ENCODE data around the gene ZNF831.

Gene ZNF831

DNA sequence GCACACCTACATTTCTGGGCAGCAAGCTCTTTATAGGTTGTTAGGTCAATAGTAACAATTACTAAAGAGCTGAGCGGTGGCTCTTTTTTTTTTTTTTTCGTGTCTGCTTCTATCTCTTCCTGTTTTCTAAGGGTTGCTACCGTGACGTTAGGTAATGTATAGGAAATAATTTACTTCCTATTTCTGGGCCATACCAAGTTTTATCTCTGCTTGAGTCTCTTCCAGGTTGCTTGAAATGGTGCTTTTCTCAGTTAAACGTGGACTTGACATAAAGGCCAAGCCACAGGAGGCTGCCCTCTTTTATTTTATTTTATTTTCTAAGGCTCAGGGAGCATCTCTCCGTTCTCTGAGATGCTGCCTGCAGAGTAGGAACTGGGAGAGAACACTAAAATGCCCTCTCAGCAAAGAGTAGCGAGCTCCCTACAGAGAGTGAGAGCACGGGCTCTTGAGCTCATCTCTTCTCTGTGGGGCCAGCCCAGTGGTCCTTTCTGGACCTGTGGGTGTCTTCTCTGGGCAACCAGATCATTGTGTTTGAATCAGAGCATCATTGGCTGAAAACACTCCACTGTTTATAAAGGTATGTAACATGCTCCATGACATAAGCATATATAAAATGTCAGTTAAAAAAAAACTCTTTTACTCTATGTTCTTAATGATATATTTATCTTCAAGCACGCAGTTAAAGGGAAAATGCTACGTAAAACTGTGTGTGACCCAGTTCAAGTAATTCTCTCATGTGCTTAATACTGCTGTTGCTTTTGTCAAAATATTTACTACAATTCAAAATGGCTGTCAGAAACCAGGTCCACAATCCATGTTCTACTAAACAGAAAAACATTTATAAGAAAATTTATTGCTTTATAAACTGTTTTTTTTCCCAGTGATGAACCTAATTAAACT is at the start of gene ZNF831:
Gene ZNF831, plus strand, starts transcription at position 191 of the 900 bp plus-strand sequence. CDS start 27,199 bp downstream, outside the sequence.
- Histone ChIP-seq H3K9me3 (ENCODE audit: control insufficient read depth, insufficient read depth, low read length) (no peaks in the 10 kb centered on the region), H3K36me3 (ENCODE audit: insufficient read depth, low read length) (no peaks in the 10 kb centered on the region), H3K9ac (ENCODE audit: low read depth, low read length) (no peak within 1 kb of the TSS), H3K4me1 (ENCODE audit: insufficient read depth, low read length) (no peaks in the 10 kb centered on the region)

- H3K4me1 ChIP-seq (ENCODE audit: insufficient read depth, low read length), result peaks cover 3% of the 10 kb centered on the region; the same call in 1 of the 2 replicates
- no peaks in the 10 kb centered on the region for H3K9me3 ChIP-seq (ENCODE audit: control insufficient read depth, insufficient read depth, low read length)
- H3K9ac ChIP-seq (ENCODE audit: low read depth, low read length), result no peak overlapping the region
- no peaks in the 10 kb centered on the region for H3K36me3 ChIP-seq (ENCODE audit: insufficient read depth, low read length)
Observed at GRCh38 chr20:59117526-59117925, 46.1 kb upstream of the ZNF831 start.

DNA sequence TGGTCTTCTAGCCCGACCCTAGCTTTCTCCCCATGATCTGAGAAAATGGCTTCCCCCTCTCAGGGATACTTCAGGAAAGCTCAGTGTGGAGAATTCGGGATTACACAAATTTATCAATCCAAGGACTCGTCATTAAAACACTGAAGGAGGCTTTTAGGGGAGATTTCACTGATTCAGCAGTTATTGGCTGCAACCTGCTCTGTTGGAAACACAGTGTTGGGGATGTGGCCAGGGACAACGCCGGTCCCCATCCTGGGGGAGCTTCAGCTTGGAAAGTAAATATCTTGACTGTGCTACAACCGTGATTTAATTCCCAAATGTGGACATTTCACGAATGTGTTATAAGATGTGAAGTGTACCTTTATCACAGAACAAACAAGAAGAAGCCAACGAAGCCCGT is 44.8 kb upstream of the ZNF831 start:
- Histone ChIP-seq H3K4me1 (ENCODE audit: insufficient read depth, low read length) (peaks cover 9% of the 10 kb centered on the region; the same call in 1 of the 2 replicates), H3K9me3 (ENCODE audit: control insufficient read depth, insufficient read depth, low read length) (no peaks in the 10 kb centered on the region), H3K9ac (ENCODE audit: low read depth, low read length) (no peak overlapping the region), H3K36me3 (ENCODE audit: insufficient read depth, low read length) (no peaks in the 10 kb centered on the region)

- H3K4me1 ChIP-seq (ENCODE audit: insufficient read depth, low read length), result peaks cover 9% of the 10 kb centered on the region; the same call in 1 of the 2 replicates
- H3K36me3 ChIP-seq (ENCODE audit: insufficient read depth, low read length), result no peaks in the 10 kb centered on the region
- no peaks in the 10 kb centered on the region for H3K9me3 ChIP-seq (ENCODE audit: control insufficient read depth, insufficient read depth, low read length)
- no peak overlapping the region for H3K9ac ChIP-seq (ENCODE audit: low read depth, low read length)
Observed at GRCh38 chr20:59120491-59120890, 43.1 kb upstream of the ZNF831 start.

DNA sequence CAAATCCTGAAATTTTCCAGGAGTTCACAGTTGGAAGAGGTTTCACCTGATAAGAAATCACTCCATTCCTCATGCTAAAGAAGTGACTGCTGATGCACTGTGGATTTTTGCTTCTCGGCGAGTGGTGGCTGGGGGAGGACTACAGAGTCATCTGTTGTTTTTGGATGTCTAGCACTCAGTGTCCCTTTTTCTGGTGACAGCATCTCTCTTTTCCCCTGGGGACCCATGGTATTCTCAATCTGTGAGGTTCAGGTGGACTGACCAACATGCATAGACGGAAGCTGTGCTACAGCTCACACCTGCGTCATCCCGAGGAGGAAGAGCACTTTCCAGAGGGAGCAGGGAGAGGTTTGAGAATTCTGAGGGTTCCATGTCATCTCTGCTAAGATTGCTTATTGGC is 42.7 kb upstream of the ZNF831 start:
- H3K9ac ChIP-seq (ENCODE audit: low read depth, low read length), result no peak overlapping the region
- H3K4me1 ChIP-seq (ENCODE audit: insufficient read depth, low read length), result peaks cover 12% of the 10 kb centered on the region; the same call in 1 of the 2 replicates
- H3K36me3 ChIP-seq (ENCODE audit: insufficient read depth, low read length), result no peaks in the 10 kb centered on the region
- no peaks in the 10 kb centered on the region for H3K9me3 ChIP-seq (ENCODE audit: control insufficient read depth, insufficient read depth, low read length)

DNA sequence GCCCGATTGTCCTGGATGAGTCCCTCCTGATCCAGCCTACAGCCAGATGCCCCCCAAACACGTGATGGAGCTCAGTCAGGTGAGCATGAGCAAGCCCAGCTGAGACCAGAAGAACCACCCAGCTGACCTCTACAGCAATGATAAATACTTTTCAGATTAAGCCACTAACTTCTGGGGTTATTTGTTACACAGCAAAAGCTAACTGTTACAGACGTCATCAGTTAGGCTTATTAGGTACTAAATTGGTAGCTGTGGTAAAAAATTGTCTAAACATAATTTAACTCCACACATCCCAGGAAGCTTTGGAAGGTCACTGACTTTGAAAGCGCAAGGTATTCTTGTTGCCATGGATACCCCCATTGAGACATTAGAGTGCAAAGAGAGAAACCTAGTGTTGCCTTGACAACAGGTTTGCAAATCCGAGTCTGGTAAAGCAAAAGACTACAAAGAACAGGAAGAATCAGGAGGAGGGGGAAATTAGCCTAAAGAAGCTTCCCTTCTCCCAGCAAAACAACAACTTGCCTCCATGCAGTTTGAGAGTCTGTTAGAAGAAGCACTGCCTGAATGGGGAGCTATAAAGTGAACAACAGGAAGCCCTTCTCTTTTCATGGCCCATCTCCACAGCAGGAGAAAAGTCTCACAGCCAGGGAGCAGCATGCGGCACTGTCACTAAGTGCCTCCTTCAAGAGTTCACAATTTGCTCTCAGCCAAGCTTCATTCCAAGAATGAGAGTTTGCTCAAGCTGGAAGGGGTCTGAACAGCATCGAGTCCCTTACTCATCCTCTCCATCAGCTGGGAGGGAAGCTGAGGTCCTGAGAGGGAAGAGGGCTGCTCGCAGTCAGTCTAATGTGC is 41.7 kb upstream of the ZNF831 start:
- peaks cover 17% of the 10 kb centered on the region; the same call in 1 of the 2 replicates for H3K4me1 ChIP-seq (ENCODE audit: insufficient read depth, low read length)
- H3K9ac ChIP-seq (ENCODE audit: low read depth, low read length), result no peak overlapping the region
- H3K36me3 ChIP-seq (ENCODE audit: insufficient read depth, low read length), result no peaks in the 10 kb centered on the region
- no peaks in the 10 kb centered on the region for H3K9me3 ChIP-seq (ENCODE audit: control insufficient read depth, insufficient read depth, low read length)

DNA sequence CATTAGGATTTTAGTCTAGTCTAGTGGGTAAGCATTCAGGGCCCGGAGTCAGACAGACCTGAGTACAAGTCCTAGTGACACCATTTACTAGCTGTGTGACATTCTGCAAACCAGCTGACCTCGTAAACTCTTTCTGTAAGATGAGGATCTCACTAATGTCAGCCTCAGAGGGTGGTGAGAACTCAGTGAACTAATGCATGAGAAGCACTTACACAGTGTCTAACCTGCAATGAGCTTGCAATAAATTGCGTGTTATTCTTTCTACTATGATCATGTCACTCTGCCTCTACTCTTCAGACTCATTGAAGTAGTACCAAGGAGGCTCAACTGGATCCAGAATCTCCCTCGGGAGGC is 41.1 kb upstream of the ZNF831 start:
- Histone ChIP-seq H3K9ac (ENCODE audit: low read depth, low read length) (no peak overlapping the region), H3K9me3 (ENCODE audit: control insufficient read depth, insufficient read depth, low read length) (no peaks in the 10 kb centered on the region), H3K36me3 (ENCODE audit: insufficient read depth, low read length) (no peaks in the 10 kb centered on the region), H3K4me1 (ENCODE audit: insufficient read depth, low read length) (peaks cover 17% of the 10 kb centered on the region; the same call in 1 of the 2 replicates)

GRCh38 chr20:59123011-59123677 is 40.5 kb upstream of the ZNF831 start:
- Histone ChIP-seq H3K9me3 (ENCODE audit: control insufficient read depth, insufficient read depth, low read length) (no peaks in the 10 kb centered on the region), H3K4me1 (ENCODE audit: insufficient read depth, low read length) (peaks cover 17% of the 10 kb centered on the region; the same call in 1 of the 2 replicates), H3K9ac (ENCODE audit: low read depth, low read length) (no peak overlapping the region), H3K36me3 (ENCODE audit: insufficient read depth, low read length) (no peaks in the 10 kb centered on the region)

DNA sequence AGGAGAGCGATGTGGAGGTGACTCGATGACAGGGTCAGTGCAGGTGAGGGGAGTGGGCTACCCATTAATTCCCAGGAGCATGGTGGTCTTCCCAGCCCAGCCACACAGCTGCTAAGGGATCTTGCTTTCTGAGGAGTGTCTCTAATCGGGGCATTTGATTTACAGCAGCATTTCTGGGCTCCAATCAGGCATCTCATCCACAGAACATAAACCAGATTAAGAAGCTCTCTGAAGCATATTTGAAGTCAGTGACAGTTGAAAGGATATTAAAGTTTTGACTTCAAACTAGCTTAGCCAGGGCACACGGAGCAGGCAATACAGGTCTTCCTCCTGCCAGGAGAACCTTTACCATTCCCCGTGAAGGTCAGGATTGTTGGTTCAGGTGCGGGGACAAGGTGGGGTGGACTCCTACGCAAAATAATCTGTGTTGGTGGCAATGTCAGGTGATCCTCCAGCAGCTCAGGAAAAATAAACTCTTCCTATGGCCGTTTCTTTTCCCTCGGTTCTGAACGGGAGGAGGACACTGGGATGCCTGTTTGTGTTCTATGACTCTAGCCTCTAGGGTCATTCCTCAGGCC is 39.9 kb upstream of the ZNF831 start:
- no peaks in the 10 kb centered on the region for H3K9me3 ChIP-seq (ENCODE audit: control insufficient read depth, insufficient read depth, low read length)
- H3K4me1 ChIP-seq (ENCODE audit: insufficient read depth, low read length), result peaks cover 17% of the 10 kb centered on the region; the same call in 1 of the 2 replicates
- no peak overlapping the region for H3K9ac ChIP-seq (ENCODE audit: low read depth, low read length)
- no peaks in the 10 kb centered on the region for H3K36me3 ChIP-seq (ENCODE audit: insufficient read depth, low read length)

DNA sequence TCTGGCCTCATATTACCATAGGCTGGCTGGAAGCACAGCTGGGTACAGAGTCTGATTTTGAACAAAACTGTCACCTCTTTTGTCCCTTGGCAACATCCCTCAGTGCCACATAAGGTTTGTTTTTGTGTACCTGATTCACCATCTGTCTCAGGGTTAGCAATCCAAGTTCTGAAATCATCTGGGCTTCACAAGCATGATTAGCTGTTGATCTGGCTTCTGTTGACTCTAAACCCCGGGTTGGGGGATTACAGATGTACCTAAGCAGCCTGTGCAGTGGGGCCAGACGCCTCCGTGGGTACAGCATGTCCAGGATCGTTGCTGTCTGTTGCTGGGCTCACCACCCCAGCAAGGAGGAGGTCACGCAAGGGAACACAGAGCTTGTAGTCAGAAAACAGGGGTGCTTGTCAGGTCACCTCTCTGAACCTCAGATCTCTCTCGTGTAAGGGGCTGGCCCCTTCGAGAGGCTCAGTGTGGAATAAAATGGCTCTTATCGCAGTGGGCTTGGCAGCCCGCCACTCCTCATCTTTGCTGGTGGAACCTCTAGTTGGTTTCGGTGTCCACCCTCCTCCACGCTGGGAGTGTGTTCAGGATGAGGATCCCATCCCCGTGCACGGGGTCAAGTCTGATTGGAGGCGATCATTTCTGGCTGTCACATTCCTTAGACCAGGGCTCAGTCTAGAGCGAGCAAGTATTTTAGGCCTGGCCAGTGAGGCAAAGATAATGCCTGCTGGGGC is 39.2 kb upstream of the ZNF831 start:
- no peaks in the 10 kb centered on the region for H3K9me3 ChIP-seq (ENCODE audit: control insufficient read depth, insufficient read depth, low read length)
- H3K9ac ChIP-seq (ENCODE audit: low read depth, low read length), result no peak overlapping the region
- peaks cover 17% of the 10 kb centered on the region; the same call in 1 of the 2 replicates for H3K4me1 ChIP-seq (ENCODE audit: insufficient read depth, low read length)
- no peaks in the 10 kb centered on the region for H3K36me3 ChIP-seq (ENCODE audit: insufficient read depth, low read length)

DNA sequence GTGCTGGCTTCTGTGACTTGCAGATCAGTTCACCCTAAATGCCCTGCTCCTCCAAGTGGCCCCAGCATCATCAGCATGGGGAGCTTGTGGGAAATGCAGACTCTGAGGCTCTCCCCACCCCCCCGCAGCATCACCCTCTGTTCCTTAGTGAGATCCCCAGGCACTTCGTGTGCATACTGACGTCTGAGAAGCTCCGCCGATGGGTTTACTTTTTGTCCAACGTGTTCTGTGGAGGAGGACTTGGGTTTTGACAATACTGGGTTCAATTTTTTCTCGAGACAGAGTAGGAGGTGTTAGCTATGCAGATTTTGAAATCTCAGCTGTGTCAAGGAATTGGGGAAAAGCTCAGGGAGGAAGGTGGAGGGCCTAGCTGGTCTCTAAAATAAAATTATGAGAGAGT is 38.3 kb upstream of the ZNF831 start:
- no peak overlapping the region for H3K9ac ChIP-seq (ENCODE audit: low read depth, low read length)
- H3K36me3 ChIP-seq (ENCODE audit: insufficient read depth, low read length), result no peaks in the 10 kb centered on the region
- H3K4me1 ChIP-seq (ENCODE audit: insufficient read depth, low read length), result peaks cover 17% of the 10 kb centered on the region; the same call in 1 of the 2 replicates
- no peaks in the 10 kb centered on the region for H3K9me3 ChIP-seq (ENCODE audit: control insufficient read depth, insufficient read depth, low read length)

DNA sequence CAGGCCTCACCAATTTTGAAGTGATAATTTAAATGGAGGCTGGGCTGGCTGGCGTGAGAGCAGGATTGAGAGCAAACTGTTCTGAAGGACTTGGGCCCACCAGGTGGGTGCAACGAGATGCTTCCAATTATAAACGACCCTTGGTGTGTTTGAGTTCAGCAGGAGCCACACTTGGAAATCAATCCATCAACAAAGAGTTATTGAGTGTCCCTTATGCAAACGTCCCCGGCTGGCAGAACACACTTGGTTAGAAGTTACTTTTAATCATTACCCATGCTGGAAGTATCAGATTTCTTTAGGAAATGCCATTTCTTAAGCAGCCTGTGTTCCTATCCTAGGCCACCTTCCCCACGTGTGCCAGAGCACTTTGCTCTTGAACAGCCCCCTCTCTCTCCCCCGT is 37.8 kb upstream of the ZNF831 start:
- Histone ChIP-seq H3K4me1 (ENCODE audit: insufficient read depth, low read length) (peaks cover 17% of the 10 kb centered on the region; the same call in 1 of the 2 replicates), H3K9me3 (ENCODE audit: control insufficient read depth, insufficient read depth, low read length) (no peaks in the 10 kb centered on the region), H3K36me3 (ENCODE audit: insufficient read depth, low read length) (no peaks in the 10 kb centered on the region), H3K9ac (ENCODE audit: low read depth, low read length) (no peak overlapping the region)

DNA sequence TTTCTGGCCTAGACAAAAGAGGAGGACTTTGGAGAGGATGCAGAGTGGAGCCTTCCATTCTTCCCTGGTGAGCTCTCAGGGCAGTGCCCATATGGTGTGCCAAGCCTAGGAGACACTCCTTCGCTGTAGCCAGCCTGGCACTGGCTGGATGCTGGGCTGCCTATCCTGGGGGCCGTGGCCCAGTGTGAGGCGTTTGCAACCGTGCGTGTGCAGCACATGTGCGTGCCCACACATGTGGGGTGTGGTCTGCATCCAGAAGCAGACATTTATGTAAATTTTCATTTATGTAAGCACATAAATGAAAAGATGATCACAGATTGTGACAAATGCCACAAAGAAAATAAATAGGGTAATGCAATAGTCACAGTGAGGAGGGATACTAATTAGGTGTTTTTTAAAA is 35.8 kb upstream of the ZNF831 start:
- Histone ChIP-seq H3K9me3 (ENCODE audit: control insufficient read depth, insufficient read depth, low read length) (no peaks in the 10 kb centered on the region), H3K9ac (ENCODE audit: low read depth, low read length) (no peak overlapping the region), H3K36me3 (ENCODE audit: insufficient read depth, low read length) (no peaks in the 10 kb centered on the region), H3K4me1 (ENCODE audit: insufficient read depth, low read length) (peaks cover 11% of the 10 kb centered on the region; the same call in 1 of the 2 replicates)

Measured in ES-I3 (cell line).